GM10266 (cell line): ENCODE results near the gene ITGBL1.

Experiments used
- DNase-seq: peaks from one replicate; pipeline ENCODE4 v3.0.0; 2012; ENCODE audit errors: extremely low spot score
- CTCF ChIP-seq: IDR thresholded peaks from 2 replicates; pipeline ENCODE4 v1.5.1; 2012; ENCODE audit warnings: mild to moderate bottlenecking, low read depth; ENCODE audit not compliant: control insufficient read depth, insufficient read depth; ENCODE audit errors: missing control alignments

Gene ITGBL1

GRCh38 chr13:101453784-101454201 is 1.3 kb downstream of the ITGBL1 start:
- DNase-seq, result no peak
- peak; percentile 16 for TF ChIP-seq CTCF

GRCh38 chr13:101454767-101455166 is 2.3 kb downstream of the ITGBL1 start:
- DNase-seq, result no peak
- TF ChIP-seq CTCF, result no peak

GRCh38 chr13:101455863-101456262 is 3.4 kb downstream of the ITGBL1 start:
- no peak for DNase-seq
- no peak for TF ChIP-seq CTCF

GRCh38 chr13:101457176-101457575 is 4.7 kb downstream of the ITGBL1 start:
- no peak for TF ChIP-seq CTCF
- no peak for DNase-seq

- DNase-seq, result no peak
- no peak for TF ChIP-seq CTCF
Measured at GRCh38 chr13:101465877-101466276, 13.4 kb downstream of the ITGBL1 start.

- DNase-seq, result no peak
- TF ChIP-seq CTCF, result no peak
Measured at GRCh38 chr13:101467415-101467814, 14.9 kb downstream of the ITGBL1 start.

GRCh38 chr13:101473458-101473857 is 21.0 kb downstream of the ITGBL1 start:
- no peak for DNase-seq
- no peak for TF ChIP-seq CTCF
